GM18511 (cell line): Measurements from ENCODE around the gene PSG11.
"Not testable (repeated sequence)": the region's sequence is repeated elsewhere in the genome, so short reads cannot be mapped to it uniquely, and the experiment has no call there.

ENCODE experiments used
- ATAC-seq: cut with Tn5 transposase; IDR thresholded peaks from one replicate; pipeline ENCODE4 v1.9.1; 2021; ENCODE audit warnings: mild to moderate bottlenecking, moderate library complexity; ENCODE audit not compliant: unreplicated experiment

PSG11 gene

GRCh38 chr19:43026369-43026768, at the start of gene PSG11:
PSG11 (minus strand) TSS chr19:43026469; CDS start chr19:43026372, 97 bp downstream.
- ATAC-seq: not testable (repeated sequence)

- ATAC-seq: not testable (repeated sequence)
These were observed 36.1 kb upstream of the PSG11 start for GRCh38 chr19:43062418-43062817.

DNA sequence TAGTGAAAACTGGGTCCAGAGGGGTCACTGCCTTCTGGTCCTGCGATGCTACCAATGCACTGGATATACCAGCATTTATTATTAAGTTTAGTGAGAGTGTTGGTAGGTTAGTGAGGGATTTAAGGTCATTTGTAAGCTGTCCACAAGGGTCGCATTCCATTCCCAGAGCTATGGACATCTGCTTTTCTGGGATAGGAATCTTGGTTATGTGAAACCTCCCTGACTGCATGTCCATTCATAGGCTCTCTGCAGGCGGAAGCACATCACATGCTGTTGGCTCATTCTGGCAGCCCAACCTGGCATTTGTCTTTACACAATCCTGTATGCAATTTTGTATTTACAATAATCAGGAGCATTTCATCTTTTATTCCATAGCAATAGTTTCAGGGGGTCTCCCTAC, 35.1 kb upstream of the PSG11 start:
- ATAC-seq: not testable (repeated sequence)

GRCh38 chr19:43060254-43060653, 34.0 kb upstream of the PSG11 start:
- ATAC-seq: not testable (repeated sequence)

DNA sequence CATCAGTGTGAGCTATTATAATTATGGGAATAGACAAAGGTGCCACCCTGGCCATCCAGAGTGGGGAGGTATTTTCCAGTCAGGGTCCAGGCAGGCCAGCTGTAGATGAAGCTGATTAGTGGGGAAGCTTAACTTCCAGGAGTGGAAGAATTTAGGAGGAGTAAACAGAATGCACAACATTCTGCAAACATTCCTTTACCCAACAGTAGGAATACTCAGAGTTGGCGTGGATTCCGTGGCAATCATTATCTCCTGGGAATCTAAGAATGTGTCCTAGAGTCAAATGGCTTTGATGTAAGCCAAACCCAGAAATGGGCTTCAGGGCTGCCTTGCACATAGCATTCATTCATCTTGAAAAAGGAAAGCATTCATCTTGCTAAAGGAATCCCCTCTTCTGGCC, 33.2 kb upstream of the PSG11 start:
- not testable (repeated sequence) for ATAC-seq

GRCh38 chr19:43058440-43058839, 32.2 kb upstream of the PSG11 start:
- ATAC-seq: not testable (repeated sequence)

GRCh38 chr19:43047966-43048365, 21.7 kb upstream of the PSG11 start:
- ATAC-seq: not testable (repeated sequence)

GRCh38 chr19:43046578-43046977, 20.3 kb upstream of the PSG11 start:
- ATAC-seq: not testable (repeated sequence)

- not testable (repeated sequence) for ATAC-seq
These were observed 17.4 kb upstream of the PSG11 start for GRCh38 chr19:43043492-43044180.

DNA sequence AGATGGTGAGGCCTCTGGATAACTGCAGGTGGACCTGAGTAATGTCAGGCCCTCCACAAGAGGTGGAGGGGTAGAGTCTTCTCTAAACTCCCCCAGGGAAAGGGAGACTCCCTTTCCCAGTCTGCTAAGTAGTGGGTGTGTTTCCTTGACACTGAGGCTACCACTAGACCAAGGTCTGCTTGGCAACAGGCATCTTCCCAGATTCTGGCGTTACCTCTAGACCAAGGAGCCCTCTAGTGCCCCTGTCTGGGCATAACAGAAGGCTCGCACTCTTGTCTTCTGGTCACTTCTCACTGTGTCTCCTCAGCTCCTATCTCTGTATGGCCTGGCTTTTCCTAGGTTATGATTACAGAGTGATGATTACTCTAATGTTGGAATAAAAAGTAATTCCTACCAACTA, 5.4 kb upstream of the PSG11 start:
- not testable (repeated sequence) for ATAC-seq

DNA sequence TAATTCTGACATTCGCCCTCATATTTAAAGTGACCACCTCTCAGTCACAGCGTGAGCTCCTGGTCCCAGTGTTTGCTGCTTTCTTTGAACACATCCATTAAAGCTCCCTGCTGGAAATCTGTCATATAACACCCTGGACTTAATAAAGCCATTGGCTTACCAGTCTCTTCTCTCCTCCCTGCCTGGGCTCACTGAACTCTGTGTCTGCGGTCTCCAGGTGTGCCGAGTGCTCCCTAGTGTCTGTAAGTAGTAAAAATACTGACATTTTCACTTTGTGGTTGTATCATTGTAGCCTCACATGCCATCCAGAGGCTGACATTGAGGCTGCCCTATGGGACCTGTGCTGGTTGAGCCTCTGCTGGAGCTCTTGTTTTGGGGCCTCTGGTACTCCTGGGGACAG, 2.6 kb upstream of the PSG11 start:
- ATAC-seq: no peak

DNA sequence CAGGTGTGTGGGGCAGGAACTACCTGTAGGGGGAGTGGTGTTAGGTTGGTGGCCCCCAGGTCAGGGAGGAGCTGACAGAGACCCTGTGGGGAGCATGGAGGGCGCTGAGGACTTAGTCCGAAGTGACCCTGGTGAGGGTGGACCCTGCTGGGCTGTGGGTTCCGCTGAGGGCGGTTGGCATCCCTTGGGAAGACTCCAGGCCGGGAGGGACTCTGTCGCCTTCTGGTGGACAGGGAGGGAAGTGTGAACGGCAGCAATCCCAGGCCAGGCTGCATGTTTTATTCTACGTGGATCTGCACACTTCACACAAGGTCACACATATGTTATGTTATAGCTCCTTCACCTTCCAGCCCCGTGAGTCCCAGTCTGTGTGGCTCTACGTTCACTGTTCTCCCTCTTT, 1.7 kb upstream of the PSG11 start:
- not testable (repeated sequence) for ATAC-seq

DNA sequence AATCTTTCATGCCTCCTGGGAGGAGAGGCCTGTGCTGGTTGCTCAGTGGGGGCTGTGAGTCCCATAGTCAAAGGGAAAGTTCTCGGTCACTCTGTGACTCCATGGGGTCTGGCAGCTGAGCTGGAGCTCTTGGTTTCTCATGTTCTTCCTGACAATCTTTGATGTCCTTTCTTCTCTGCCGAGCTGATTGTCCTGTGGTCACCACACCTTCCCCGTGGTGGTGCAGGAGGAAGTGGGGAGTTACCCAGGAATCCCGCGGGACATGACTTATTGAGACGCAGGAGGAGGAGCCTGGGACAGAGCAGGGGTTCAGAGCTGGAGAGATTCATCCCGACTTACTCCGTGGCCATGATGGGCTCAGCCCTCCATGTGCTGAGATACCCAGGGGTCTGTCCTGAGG, 792 bp upstream of the PSG11 start:
- not testable (repeated sequence) for ATAC-seq

- ATAC-seq: not testable (repeated sequence)
These were observed 4.2 kb downstream of the PSG11 start for GRCh38 chr19:43022098-43022497.

GRCh38 chr19:43021629-43022028, 4.6 kb downstream of the PSG11 start:
- not testable (repeated sequence) for ATAC-seq

DNA sequence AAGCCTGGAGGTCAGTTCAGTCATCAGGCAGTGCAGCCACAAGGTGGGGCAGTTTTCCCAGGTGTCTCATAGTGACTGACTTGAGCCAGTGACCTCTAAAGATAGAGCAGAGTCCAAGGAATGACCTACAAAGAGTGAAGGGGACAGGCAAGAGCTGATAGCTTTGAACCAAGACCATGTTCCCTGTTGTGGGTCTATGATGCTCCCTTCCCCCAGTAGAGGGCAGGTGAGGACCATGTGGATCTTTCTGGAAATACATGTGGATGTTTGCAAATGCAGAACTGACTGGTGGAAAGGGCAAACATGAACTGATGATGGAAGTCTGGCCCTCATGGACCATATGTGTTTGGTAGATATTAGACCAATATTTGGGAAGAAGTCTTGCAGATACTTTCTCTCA, 6.7 kb downstream of the PSG11 start:
- not testable (repeated sequence) for ATAC-seq

GRCh38 chr19:43005841-43006240, 20.4 kb downstream of the PSG11 start:
- ATAC-seq: not testable (repeated sequence)

DNA sequence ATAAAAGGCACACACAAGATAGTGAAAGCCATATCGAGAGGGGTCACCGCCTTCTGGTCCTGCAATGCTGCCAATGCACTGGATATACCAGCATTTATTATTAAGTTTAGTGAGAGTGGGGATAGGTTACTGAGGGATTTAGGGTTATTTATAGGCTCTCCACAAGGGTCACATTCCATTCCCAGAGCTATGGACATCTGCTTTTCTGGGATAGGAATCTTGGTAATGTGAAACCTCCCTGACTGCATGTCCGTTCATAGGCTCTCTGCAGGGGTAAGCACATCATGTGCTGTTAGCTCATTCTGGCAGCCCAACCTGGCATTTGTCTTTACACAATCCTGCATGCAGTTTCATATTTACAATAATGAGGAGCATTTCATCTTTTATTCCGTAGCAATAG, 21.4 kb downstream of the PSG11 start:
- not testable (repeated sequence) for ATAC-seq

GRCh38 chr19:43003634-43004033, 22.6 kb downstream of the PSG11 start:
- ATAC-seq: not testable (repeated sequence)

DNA sequence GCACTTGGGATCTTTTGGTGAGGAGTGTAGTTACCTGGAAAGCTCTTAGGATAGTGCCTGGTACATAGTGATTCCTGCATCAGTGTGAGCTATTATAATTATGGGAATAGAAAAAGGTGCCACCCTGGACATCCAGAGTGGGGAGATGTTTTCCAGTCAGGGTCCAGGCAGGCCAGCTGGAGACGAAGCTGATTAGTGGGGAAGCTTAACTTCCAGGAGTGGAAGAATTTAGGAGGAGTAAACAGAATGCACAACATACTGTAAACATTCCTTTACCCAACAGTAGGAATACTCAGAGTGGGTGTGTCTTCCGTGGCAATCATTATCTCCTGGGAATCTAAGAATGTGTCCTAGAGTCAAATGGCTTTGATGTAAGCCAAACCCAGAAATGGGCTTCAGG, 23.3 kb downstream of the PSG11 start:
- not testable (repeated sequence) for ATAC-seq

DNA sequence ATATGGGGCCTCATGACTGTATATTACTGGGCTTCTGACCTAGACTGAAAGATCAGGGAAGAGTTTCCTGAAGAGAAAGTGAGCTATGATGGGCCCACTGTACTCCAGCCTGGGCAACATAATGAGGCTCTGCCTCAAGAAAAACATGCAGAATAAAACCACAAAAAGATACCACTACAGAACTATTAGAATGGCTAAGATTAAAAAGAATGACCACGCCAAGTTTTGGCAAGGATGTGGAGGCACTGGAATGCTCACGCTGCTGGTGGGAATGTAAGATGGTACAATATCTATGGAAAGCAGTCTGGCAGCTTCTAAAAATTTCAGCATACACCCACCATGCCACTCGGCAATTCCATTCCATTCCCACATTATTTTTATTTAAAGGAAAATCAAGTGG, 30.1 kb downstream of the PSG11 start:
- ATAC-seq: not testable (repeated sequence)

GRCh38 chr19:42992029-42992604, 34.2 kb downstream of the PSG11 start:
- ATAC-seq: not testable (repeated sequence)
